ENCODE measurements around the gene PLA2G2D.

Gene PLA2G2D

DNA sequence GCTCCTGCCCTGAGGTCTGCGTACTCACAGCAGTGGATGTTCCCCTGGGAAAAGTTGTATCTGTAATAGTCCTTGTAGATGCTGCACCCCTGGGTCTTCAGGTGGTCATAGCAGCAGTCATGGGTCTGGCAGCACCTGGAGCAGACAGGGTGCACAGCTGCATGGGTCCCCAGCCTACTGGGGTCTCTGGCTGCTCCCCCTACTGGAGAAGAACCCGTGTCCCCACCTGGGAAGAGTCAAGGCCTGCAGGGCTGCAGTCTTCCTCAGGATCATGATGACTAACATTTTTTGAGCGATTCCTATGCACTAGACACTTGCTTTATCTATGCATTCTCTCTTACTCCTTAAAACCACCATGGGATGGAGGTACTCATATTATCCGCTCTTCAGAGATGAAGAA, 3.9 kb downstream of the PLA2G2D start:
- DNase-seq (ENCODE audit: low read depth, low spot score): no peak

DNA sequence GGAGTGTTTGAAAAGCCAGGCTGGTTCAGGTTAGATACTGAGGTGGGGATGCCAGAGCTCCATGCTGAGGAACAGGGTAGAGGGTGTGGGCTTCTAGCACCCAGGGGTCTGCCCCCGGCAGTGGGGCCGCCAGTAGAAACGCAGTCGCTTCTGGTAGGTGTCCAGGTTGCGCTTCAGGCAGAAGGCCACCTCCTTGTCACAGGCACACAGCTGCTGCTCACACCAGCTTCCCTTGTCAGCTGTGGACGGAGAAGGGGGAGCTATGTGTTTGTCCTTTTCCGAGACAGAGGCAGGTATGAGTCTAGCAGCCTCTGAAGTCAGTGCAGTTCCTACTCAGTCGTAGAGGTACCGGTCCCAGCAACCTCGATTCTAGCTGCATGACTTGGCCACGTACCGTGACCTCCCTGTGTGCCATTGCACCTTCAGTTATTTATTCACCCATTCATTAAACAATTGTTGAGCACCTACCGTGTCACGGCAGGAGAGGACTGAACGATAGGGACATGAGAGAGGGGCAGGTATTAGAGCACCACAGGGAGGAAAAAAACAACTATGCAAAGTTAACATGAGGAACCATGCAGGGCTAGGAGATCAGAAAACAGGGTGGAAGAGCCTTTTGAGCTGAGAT, 5.2 kb downstream of the PLA2G2D start:
- DNase-seq (ENCODE audit: low read depth, low spot score): no peak

GRCh38 chr1:20112279-20113000, 6.9 kb downstream of the PLA2G2D start:
- DNase-seq (ENCODE audit: low read depth, low spot score): no peak

- DNase-seq (ENCODE audit: low read depth, low spot score): no peak
Measured at GRCh38 chr1:20111452-20111851, 7.9 kb downstream of the PLA2G2D start.

DNA sequence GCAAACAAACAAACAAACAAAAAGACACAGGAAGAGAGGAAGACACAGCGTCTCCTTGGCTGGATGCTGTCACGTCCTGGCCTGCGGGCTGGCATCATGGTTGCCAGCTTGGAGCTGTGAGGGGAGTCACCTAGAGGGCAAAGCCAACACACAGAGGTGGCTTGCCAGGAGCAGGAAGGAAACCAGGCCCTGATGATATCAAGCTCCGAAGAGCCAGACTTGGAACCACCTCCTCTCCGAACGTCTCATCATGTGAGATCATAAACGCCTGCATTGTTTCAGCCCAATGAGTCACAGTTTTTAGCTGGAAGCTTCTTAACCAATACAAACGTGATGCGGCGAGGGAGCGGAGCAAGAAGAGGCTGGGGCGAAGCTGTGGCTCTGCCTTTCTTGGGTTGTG, 8.7 kb downstream of the PLA2G2D start:
- no peak for DNase-seq (ENCODE audit: low read depth, low spot score)

DNA sequence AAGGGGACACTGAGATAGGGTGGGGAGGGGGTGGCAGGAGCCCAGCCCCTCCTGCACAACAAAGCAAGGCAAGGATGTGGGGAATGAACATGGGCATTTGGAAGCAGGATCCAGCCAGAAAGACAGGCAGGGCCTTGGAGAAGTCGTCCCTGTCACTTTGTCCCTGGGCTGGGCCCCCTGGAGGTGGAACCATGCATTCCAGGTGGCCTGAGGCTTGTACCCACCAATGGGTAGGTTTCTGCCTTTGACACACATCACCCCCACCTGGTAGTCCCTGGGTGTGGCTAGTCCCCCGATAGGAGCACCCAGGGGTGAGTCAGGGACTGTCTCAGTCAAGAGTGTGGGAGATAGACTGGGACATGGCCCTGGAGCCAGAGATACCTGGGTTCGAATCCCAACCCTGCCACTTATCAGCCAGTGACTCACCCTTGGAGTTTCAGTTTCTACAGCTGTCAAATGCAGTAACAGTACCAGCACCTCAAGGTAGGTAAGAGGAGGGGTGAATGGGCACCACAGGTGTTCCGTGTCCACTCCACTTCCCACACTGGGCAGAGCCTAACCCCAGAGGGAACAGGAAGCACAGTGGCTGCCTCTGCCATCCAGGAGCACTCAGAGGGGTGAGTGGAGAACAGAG, 10.0 kb downstream of the PLA2G2D start:
- no peak for DNase-seq (ENCODE audit: low read depth, low spot score)

DNA sequence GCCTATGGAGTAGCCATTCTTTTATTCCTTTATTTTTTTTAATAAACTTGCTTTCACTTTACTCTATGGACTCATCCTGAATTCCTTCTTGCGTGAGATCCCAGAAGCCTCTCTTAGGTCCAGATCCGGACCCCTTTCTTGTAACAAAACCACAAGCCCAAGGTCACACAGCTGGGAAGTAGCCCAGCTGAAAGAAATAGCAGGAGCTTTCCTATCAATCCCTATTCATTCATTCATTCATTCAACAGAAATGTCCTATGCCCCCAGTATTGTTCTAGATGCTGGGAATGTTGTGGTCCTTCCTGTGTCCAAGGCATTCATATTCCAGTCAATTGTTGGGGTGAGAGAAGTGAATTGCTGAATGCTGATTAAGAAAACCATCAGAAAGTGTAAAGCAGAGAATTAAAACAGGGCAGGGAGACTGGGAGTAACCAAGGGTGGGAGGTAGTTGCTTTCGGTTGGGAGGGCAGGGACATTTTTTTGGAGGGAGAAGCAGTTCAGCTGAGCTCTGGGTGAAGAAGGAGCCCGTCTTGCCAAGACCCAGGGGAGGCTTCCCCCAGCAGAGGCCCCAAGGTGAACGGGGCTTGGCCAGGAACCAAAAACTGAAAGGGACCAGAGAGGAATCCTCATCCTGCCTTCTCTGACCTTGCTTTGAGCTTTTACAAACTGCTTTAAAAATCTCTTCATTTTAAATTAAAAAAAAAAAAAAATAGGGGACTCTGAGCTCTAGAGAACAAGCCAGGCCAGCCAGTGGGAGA, 10.8 kb downstream of the PLA2G2D start:
- no peak for DNase-seq (ENCODE audit: low read depth, low spot score)

DNA sequence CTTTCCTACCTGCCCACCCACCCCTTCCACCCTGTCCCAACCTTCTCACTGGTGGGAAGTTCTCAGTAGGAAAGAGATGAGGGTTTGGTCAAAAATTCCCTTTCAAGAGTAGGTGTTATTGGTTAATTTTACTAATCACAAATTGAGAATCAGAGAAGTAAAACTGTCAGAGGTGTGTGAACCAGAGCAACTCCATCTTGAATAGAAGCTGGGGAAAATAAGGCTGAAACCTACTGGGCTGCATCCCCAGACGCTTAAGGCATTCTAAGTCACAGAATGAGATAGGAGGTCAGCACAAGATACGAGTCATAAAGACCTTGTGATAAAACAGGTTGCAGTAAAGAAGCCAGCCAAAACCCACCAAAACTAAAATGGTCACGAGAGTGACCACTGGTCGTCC, 11.5 kb downstream of the PLA2G2D start:
- no peak for DNase-seq (ENCODE audit: low read depth, low spot score)

DNA sequence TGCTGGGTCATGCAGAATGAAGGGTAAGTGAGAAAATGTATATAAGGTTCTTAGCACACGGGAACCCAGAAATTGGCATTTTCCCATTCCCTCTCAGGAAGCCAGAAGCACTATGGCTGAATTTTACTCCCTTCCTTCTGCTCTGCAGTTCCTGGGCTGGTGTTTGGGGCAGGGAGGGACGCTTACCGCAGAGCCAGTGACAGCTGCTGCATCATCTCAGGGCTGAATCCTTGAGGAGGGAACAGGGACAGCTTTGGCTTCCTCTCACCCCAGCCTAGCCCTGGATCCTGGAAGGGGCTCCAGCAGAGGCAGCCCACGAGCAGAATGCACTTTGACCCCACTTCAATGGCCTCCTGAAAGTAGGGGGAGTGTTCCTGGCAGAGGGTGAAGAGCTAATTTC, 12.0 kb downstream of the PLA2G2D start:
- no peak for DNase-seq (ENCODE audit: low read depth, low spot score)

DNA sequence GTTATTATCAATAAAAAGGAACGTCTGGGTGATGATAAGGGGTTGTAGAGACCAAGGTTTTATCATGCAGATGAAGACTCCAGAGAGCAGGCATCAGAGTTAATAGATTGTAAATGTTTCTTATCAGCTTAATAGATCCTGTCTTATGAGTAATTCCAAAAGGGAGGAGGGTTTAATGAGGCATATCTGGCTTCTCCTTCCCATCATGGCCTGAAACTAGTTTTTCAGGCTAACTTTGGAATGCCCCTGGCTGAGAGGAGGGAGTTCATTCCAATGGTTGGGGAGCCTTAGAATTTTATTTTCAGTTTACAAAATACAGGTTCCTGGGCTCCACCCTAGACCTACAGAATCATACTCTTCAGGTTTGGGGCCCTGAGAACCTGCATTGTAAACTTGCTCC, 13.5 kb downstream of the PLA2G2D start:
- DNase-seq (ENCODE audit: low read depth, low spot score): no peak

DNA sequence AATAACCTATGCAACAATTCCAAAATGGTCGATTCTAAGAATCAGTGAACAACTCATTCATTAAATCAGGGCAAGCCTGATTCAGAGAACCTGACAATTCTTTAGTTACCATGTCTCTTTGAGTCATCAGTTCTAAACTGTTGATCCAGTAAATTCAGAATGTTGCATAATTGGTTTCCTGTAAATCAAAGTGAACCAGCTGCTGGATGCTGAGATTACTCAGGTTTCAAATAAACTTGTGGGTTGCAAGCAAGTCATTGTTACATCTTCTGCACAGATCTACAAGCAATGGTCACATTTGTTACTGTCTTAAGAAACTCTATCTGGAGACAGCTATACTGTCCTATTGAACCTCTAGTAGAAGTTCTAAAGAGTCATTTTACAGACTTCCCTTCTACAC, 16.5 kb downstream of the PLA2G2D start:
- DNase-seq (ENCODE audit: low read depth, low spot score): no peak

- no peak for DNase-seq (ENCODE audit: low read depth, low spot score)
Measured at GRCh38 chr1:20100632-20101355, 18.5 kb downstream of the PLA2G2D start.

GRCh38 chr1:20099533-20099932, 19.8 kb downstream of the PLA2G2D start:
- DNase-seq (ENCODE audit: low read depth, low spot score): no peak

- DNase-seq (ENCODE audit: low read depth, low spot score): no peak
Measured at GRCh38 chr1:20096840-20097447, 22.4 kb downstream of the PLA2G2D start.

DNA sequence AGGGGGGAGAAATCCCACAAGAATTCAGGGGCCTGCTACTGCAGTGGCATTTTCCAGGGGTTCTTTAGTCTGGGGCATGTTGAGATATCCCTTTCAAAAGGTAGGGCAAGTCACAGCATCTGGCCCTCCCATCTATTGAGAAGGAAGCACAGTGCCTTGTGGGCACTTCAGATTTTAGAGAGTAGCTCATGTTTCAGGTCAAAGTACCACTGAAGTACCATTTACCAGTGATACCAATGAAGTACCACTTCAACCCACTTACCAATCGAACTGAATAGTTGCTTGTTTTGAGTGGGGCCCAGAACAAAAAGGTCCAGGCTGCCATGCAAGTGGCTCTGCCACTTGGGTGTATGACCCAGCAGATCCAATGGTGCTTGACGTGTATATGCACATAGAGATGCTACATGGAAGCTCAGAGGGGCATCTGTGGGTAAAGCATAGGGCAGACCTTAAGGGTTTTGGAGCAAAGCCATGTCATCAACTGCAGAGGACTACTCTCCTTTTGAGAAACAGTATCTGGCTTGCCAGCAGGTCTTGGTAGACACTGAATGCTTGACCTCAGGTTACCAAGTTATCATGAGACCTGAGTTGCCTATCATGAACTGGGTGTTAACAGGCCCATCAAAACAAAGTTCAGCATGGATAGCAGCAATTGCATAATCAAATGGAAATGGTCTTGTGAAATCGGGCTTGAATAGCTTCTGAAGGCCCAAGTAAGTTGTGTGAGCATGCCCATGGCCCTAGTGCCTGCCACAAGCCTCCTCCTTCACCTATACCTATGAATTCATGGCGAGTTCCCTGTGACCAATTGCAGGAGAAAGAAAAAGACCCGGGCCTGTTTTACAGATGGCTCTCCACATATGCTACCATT, 23.5 kb downstream of the PLA2G2D start:
- DNase-seq (ENCODE audit: low read depth, low spot score): no peak

- DNase-seq (ENCODE audit: low read depth, low spot score): no peak
Measured at GRCh38 chr1:20093940-20094391, 25.4 kb downstream of the PLA2G2D start.

GRCh38 chr1:20093303-20093702, 26.0 kb downstream of the PLA2G2D start:
- no peak for DNase-seq (ENCODE audit: low read depth, low spot score)

- DNase-seq (ENCODE audit: low read depth, low spot score): no peak
Measured at GRCh38 chr1:20090641-20091040, 28.7 kb downstream of the PLA2G2D start.

DNA sequence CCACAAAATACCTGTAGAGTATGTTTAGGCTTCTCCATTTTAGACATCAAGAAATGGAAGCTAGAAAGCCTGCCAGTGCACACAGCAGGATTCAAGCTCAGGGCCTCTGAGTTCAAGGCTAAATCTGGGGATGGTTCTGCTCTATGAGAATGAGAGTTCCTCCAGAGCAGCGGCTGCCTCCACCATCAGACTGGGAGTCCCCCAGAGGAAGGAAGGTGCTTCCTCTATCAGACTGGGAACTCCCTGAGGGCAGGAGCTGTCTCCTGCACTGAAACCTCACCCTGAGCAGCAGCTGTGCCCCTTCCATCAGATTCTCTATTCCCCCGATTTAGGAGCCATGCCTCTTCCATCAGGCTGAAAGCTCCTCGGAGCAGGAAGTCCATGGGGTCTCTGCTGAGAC, 29.2 kb downstream of the PLA2G2D start:
- DNase-seq (ENCODE audit: low read depth, low spot score): no peak
